HG03159 (cell line): ENCODE results near the gene HSF5.

Experiments
- ATAC-seq: cut with Tn5 transposase; IDR thresholded peaks from one replicate; pipeline ENCODE4 v1.9.1; 2021; ENCODE audit warnings: mild to moderate bottlenecking, moderate library complexity; ENCODE audit not compliant: unreplicated experiment

HSF5 gene

GRCh38 chr17:58388302-58389190, 99.7 kb downstream of the HSF5 start:
- ATAC-seq = no peak

GRCh38 chr17:58387834-58388233, 100.4 kb downstream of the HSF5 start:
- ATAC-seq = no peak

- ATAC-seq = no peak
Observed at GRCh38 chr17:58386708-58387107, 101.5 kb downstream of the HSF5 start.

- ATAC-seq = no peak
Observed at GRCh38 chr17:58385359-58385899, 102.8 kb downstream of the HSF5 start.

- ATAC-seq = no peak
Observed at GRCh38 chr17:58384897-58385296, 103.3 kb downstream of the HSF5 start.

GRCh38 chr17:58383892-58384462, 104.2 kb downstream of the HSF5 start:
- no peak for ATAC-seq

- ATAC-seq = no peak
Observed at GRCh38 chr17:58382872-58383242, 105.4 kb downstream of the HSF5 start.

GRCh38 chr17:58382108-58382871, 105.9 kb downstream of the HSF5 start:
- peak; percentile 74 for ATAC-seq

GRCh38 chr17:58381124-58382035, 106.8 kb downstream of the HSF5 start:
- ATAC-seq = no peak

GRCh38 chr17:58380207-58381123, 107.7 kb downstream of the HSF5 start:
- ATAC-seq = no peak

- no peak for ATAC-seq
Observed at GRCh38 chr17:58379511-58379824, 108.7 kb downstream of the HSF5 start.

GRCh38 chr17:58378733-58379510, 109.3 kb downstream of the HSF5 start:
- no peak for ATAC-seq

GRCh38 chr17:58377661-58378060, 110.5 kb downstream of the HSF5 start:
- ATAC-seq = no peak

- no peak for ATAC-seq
Observed at GRCh38 chr17:58377093-58377601, 111.1 kb downstream of the HSF5 start.

GRCh38 chr17:58376472-58377000, 111.7 kb downstream of the HSF5 start:
- no peak for ATAC-seq

GRCh38 chr17:58375811-58376210, 112.4 kb downstream of the HSF5 start:
- ATAC-seq = no peak

- no peak for ATAC-seq
Observed at GRCh38 chr17:58375256-58375655, 113.0 kb downstream of the HSF5 start.

- no peak for ATAC-seq
Observed at GRCh38 chr17:58373923-58374322, 114.3 kb downstream of the HSF5 start.
